HG02981 (cell line): ENCODE data around the gene USP36.
"Not testable (repeated sequence)": the region's sequence is repeated elsewhere in the genome, so short reads cannot be mapped to it uniquely, and the experiment has no call there.

Experiments
- ATAC-seq: cut with Tn5 transposase; IDR thresholded peaks from one replicate; pipeline ENCODE4 v1.9.1; 2021; ENCODE audit warnings: mild to moderate bottlenecking, moderate library complexity; ENCODE audit not compliant: unreplicated experiment

Gene USP36

GRCh38 chr17:78873519-78874340, 33.1 kb upstream of the USP36 start:
- ATAC-seq: no peak

- no peak for ATAC-seq
Measured at GRCh38 chr17:78872486-78872885, 31.9 kb upstream of the USP36 start.

- no peak for ATAC-seq
Measured at GRCh38 chr17:78870621-78871020, 30.0 kb upstream of the USP36 start.

- ATAC-seq: no peak
Measured at GRCh38 chr17:78868391-78868790, 27.8 kb upstream of the USP36 start.

- ATAC-seq: not testable (repeated sequence)
Measured at GRCh38 chr17:78867046-78867445, 26.4 kb upstream of the USP36 start.

- no peak for ATAC-seq
Measured at GRCh38 chr17:78865682-78866390, 25.2 kb upstream of the USP36 start.

GRCh38 chr17:78864117-78864516, 23.5 kb upstream of the USP36 start:
- ATAC-seq: no peak

- no peak for ATAC-seq
Measured at GRCh38 chr17:78862073-78863023, 21.7 kb upstream of the USP36 start.

- ATAC-seq: no peak
Measured at GRCh38 chr17:78861229-78861628, 20.6 kb upstream of the USP36 start.

GRCh38 chr17:78859051-78859450, 18.4 kb upstream of the USP36 start:
- no peak for ATAC-seq

- ATAC-seq: no peak
Measured at GRCh38 chr17:78857266-78857665, 16.7 kb upstream of the USP36 start.

GRCh38 chr17:78855561-78856165, 15.0 kb upstream of the USP36 start:
- no peak for ATAC-seq

GRCh38 chr17:78854508-78854907, 13.9 kb upstream of the USP36 start:
- ATAC-seq: no peak

- no peak for ATAC-seq
Measured at GRCh38 chr17:78853926-78854394, 13.3 kb upstream of the USP36 start.

GRCh38 chr17:78852709-78853121, 12.1 kb upstream of the USP36 start:
- no peak for ATAC-seq

GRCh38 chr17:78849026-78849425, 8.4 kb upstream of the USP36 start:
- no peak for ATAC-seq

GRCh38 chr17:78847052-78847451, 6.4 kb upstream of the USP36 start:
- ATAC-seq: no peak

- no peak for ATAC-seq
Measured at GRCh38 chr17:78844301-78845005, 3.8 kb upstream of the USP36 start.

- ATAC-seq: no peak
Measured at GRCh38 chr17:78842881-78843565, 2.4 kb upstream of the USP36 start.

- peak; percentile 16 for ATAC-seq
Measured at GRCh38 chr17:78840530-78840779, 159 bp downstream of the USP36 start.
